ENCODE results near the gene SHANK1.

DNA sequence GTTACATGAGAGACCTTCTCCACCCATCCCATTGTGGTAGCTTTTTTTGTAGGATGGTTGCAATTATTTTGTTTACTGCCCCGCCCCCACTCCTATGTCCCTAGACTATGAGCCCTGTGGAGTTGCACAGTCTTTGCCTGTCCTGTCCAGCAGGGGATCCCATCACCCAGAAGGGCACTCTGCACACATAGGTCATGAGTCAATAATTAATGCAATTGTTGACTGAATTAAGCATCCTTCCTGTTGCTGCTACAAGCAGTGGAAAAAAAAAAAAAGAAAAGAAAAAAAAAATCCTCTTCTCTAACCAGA lies 56.2 kb downstream of the SHANK1 start:
- TF ChIP-seq EZH2phosphoT487 (IDR thresholded peaks at IDR 0.05) (no peak), EZH2 (IDR thresholded peaks at IDR 0.05) (no peak)
